ENCODE results near the gene PNLIPRP1.

Gene PNLIPRP1

DNA sequence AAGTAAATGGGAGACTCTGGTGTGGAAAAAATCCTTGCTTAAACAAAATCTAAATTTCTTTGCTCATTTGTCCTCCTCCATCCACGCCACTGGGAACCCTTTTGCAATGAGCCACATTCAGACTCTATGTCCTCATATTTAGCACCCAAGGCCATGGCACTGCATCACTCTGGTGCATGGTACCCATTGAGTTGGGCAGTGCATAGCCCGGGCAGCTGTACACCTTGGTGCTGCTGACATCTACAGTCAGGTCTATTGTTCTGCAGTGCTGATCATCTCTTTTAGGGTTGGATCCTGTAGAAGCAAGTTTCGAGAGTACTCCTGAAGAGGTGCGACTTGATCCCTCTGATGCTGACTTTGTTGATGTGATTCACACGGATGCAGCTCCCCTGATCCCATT, 6.8 kb downstream of the PNLIPRP1 start:
- no peak for ATAC-seq (ENCODE audit: insufficient read depth, low read depth)

GRCh38 chr10:116598329-116598728, 7.6 kb downstream of the PNLIPRP1 start:
- no peak overlapping the region for H3K4me2 ChIP-seq (ENCODE audit: insufficient read depth, low read length)
- no peak for ATAC-seq (ENCODE audit: insufficient read depth, low read depth)

More for the DNA sequence above, 6.8 kb downstream of the PNLIPRP1 start:
- Histone ChIP-seq H3K79me2 (ENCODE audit: insufficient read depth, low read length) (no peaks in the 10 kb centered on the region), H3K27me3 (ENCODE audit: insufficient read depth, low read length, poor library complexity) (no peaks in the 10 kb centered on the region), H3K9ac (ENCODE audit: low read depth, low read length) (no peak overlapping the region), H4K20me1 (ENCODE audit: insufficient read depth, low read length) (no peaks in the 10 kb centered on the region), H3K4me1 (ENCODE audit: insufficient read depth, low read length) (no peaks in the 10 kb centered on the region), H3K36me3 (ENCODE audit: insufficient read depth, low read length) (no peaks in the 10 kb centered on the region), H3K9me3 (ENCODE audit: insufficient read depth, low read length, severe bottlenecking) (no peaks in the 10 kb centered on the region), H3K4me3 (ENCODE audit: low read depth in 1 of 2, low read length in 2 of 2) (no peak overlapping the region), H2AFZ (ENCODE audit: low read depth, low read length) (no peak overlapping the region), H3K4me2 (ENCODE audit: insufficient read depth, low read length) (no peak overlapping the region), H3K27ac (ENCODE audit: low read length) (no peak overlapping the region)
- no peak for DNase-seq
- TF ChIP-seq EZH2 (IDR thresholded peaks at IDR 0.05; ENCODE audit: borderline replicate concordance, low read depth, low read length, severe bottlenecking): no peak
- TF ChIP-seq, protein P1, sequence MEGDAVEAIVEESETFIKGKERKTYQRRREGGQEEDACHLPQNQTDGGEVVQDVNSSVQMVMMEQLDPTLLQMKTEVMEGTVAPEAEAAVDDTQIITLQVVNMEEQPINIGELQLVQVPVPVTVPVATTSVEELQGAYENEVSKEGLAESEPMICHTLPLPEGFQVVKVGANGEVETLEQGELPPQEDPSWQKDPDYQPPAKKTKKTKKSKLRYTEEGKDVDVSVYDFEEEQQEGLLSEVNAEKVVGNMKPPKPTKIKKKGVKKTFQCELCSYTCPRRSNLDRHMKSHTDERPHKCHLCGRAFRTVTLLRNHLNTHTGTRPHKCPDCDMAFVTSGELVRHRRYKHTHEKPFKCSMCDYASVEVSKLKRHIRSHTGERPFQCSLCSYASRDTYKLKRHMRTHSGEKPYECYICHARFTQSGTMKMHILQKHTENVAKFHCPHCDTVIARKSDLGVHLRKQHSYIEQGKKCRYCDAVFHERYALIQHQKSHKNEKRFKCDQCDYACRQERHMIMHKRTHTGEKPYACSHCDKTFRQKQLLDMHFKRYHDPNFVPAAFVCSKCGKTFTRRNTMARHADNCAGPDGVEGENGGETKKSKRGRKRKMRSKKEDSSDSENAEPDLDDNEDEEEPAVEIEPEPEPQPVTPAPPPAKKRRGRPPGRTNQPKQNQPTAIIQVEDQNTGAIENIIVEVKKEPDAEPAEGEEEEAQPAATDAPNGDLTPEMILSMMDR (IDR thresholded peaks at IDR 0.05; ENCODE audit: borderline replicate concordance, extremely low read depth, low read length, poor library complexity, severe bottlenecking): no peak

DNA sequence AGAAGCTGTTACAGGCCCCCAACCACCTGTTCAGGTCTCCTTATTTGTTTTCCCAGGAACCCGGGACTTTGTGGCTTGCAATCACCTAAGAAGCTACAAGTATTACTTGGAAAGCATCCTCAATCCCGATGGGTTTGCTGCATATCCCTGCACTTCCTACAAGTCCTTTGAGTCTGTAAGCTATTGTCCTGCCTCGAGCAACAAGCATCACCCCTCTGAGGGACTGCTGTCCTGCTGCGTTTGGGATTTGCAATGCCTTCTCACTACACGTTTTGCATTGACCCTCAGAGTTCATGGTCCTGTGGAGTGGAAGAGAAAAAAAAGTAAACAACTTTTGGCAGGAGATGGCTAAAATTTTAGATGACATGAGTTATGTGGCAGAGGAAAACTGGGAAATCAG, 9.2 kb downstream of the PNLIPRP1 start:
- no peak for TF ChIP-seq EZH2 (IDR thresholded peaks at IDR 0.05; ENCODE audit: borderline replicate concordance, low read depth, low read length, severe bottlenecking)
- TF ChIP-seq, protein P1 (IDR thresholded peaks at IDR 0.05; ENCODE audit: borderline replicate concordance, extremely low read depth, low read length, poor library complexity, severe bottlenecking): no peak
- Histone ChIP-seq H3K27me3 (ENCODE audit: insufficient read depth, low read length, poor library complexity) (no peaks in the 10 kb centered on the region), H3K79me2 (ENCODE audit: insufficient read depth, low read length) (no peaks in the 10 kb centered on the region), H3K9ac (ENCODE audit: low read depth, low read length) (no peak overlapping the region), H2AFZ (ENCODE audit: low read depth, low read length) (no peak overlapping the region), H4K20me1 (ENCODE audit: insufficient read depth, low read length) (no peaks in the 10 kb centered on the region), H3K4me1 (ENCODE audit: insufficient read depth, low read length) (no peaks in the 10 kb centered on the region), H3K4me3 (ENCODE audit: low read depth in 1 of 2, low read length in 2 of 2) (no peak overlapping the region), H3K4me2 (ENCODE audit: insufficient read depth, low read length) (no peak overlapping the region), H3K9me3 (ENCODE audit: insufficient read depth, low read length, severe bottlenecking) (no peaks in the 10 kb centered on the region), H3K36me3 (ENCODE audit: insufficient read depth, low read length) (no peaks in the 10 kb centered on the region), H3K27ac (ENCODE audit: low read length) (no peak overlapping the region)
- ATAC-seq (ENCODE audit: insufficient read depth, low read depth): no peak
- no peak for DNase-seq

More at GRCh38 chr10:116598329-116598728, 7.6 kb downstream of the PNLIPRP1 start:
- H3K27me3 ChIP-seq (ENCODE audit: insufficient read depth, low read length, poor library complexity): no peaks in the 10 kb centered on the region
- H3K9ac ChIP-seq (ENCODE audit: low read depth, low read length): no peak overlapping the region
- H3K4me1 ChIP-seq (ENCODE audit: insufficient read depth, low read length): no peaks in the 10 kb centered on the region
- no peaks in the 10 kb centered on the region for H3K79me2 ChIP-seq (ENCODE audit: insufficient read depth, low read length)
- H4K20me1 ChIP-seq (ENCODE audit: insufficient read depth, low read length): no peaks in the 10 kb centered on the region
- no peak overlapping the region for H2AFZ ChIP-seq (ENCODE audit: low read depth, low read length)
- H3K4me3 ChIP-seq (ENCODE audit: low read depth in 1 of 2, low read length in 2 of 2): no peak overlapping the region
- TF ChIP-seq, protein P1 (IDR thresholded peaks at IDR 0.05; ENCODE audit: borderline replicate concordance, extremely low read depth, low read length, poor library complexity, severe bottlenecking): no peak
- TF ChIP-seq EZH2 (IDR thresholded peaks at IDR 0.05; ENCODE audit: borderline replicate concordance, low read depth, low read length, severe bottlenecking): no peak
- H3K36me3 ChIP-seq (ENCODE audit: insufficient read depth, low read length): no peaks in the 10 kb centered on the region
- H3K27ac ChIP-seq (ENCODE audit: low read length): no peak overlapping the region
- DNase-seq: no peak
- no peaks in the 10 kb centered on the region for H3K9me3 ChIP-seq (ENCODE audit: insufficient read depth, low read length, severe bottlenecking)
